GOT3 (cell line): Measurements from ENCODE around the gene CDH13.

Source experiments
- DNase-seq: peaks from one replicate; lab custom pipeline; 2025; ENCODE audit warnings: mixed read lengths; lab: John Stamatoyannopoulos, UW

The CDH13 gene

DNA sequence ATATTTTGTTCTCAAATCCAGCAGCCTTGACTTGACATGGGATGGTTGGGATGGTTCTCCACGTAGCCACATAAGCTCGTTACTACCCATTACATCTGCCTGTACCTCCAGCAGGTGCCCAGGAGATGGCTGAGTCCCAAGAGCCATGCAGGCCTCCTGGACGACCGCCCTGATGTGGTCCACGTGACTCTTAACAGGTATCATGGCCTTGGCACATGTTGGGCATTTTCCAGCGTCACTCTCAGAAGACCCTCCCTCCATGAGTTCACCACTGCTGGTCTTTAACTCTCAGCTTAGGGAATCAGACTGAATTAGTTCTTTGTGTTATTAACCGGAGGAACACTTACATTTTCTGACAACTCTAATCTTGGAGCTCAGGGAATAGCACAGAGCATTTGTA, 161.5 kb downstream of the CDH13 start:
- DNase-seq = no peak

DNA sequence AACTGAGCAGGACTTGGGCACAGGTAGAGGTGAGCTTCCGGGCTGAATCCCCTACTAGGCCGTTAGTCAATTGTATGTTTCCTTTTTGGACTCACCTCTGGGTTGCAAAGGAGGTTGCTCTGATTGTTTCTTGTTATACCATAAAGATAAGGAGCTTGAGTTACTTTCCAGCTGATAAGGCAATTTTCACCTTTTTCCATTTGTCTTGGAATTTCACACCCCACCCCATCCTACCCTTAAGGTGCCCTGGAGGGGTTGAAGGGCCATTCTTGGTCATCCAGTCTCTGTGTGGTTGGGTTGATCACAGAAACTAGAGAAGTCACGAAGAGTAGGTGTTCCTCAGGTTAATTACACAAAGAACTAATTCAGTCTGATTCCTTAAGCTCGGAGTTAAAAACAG, 162.2 kb downstream of the CDH13 start:
- DNase-seq = no peak

DNA sequence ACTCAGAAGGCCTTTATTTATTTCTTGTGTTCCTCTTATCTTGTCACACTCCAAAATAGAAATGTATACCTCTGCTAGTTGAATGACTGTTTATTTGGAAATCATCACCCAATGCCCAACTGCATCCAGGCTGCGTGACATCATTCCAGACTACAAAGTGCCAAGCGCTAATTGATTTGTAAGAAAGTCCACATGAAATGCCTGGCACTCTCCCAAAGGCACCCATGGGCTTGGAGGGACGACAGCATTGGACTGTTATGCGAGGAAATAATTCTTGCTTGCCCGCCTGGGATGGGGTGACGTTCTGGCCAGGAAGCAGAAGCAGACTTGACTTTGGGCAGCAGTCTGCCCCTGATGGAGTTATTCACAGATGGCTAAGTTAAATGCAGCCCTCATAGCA, 165.9 kb downstream of the CDH13 start:
- DNase-seq = no peak

DNA sequence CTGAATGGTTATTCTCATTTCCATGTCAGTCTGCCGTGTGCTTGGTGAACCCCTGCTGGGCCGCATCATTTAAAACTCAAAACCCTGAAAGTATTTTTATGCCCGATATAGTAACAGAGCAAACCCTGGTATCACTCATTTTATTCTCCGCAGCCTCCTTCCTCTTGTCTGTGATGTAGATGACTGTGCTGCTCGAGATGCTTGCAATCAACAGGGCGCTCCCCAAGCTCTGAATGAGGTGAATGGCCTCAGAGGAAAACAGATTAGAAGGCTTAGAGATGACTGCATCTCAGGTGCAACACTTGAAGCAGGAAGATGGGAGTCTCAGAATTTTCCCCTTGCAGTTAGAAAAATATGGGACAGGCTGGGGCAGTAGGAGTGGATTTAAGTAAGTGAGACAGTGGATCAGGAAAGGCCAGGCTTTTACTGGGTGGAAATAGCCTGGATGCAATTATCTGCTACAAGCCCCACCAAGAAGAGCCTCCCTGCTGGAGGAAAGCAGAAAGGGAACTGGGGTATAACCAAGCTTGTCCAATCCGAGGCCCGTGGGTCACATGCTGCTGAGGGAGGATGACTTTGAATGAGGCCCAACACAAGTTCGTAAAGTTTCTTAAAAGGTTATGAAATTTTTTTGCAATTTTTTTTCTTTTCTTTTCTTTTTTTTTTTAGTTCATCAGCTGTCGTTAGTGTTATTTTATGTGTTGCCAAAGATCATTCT, 166.9 kb downstream of the CDH13 start:
- DNase-seq = no peak

DNA sequence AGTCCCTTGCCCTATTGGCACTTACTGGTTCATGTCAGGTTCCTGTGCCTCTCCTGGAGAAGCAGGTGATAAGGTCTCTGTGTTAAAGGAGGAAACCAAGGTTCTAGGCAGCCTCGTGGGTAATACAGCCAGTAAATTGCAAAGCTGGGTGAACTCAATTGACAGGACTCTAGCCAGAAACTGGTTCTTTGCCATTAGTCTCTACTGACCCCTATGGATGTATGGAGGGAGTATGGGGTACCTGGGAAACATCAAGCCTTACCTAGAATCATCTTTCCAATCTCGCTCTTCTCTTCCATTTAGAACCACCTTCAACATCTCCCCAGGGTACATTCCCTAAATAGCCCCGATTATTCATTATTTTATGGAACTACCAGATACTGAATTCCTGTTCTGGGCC, 169.3 kb downstream of the CDH13 start:
- no peak for DNase-seq

DNA sequence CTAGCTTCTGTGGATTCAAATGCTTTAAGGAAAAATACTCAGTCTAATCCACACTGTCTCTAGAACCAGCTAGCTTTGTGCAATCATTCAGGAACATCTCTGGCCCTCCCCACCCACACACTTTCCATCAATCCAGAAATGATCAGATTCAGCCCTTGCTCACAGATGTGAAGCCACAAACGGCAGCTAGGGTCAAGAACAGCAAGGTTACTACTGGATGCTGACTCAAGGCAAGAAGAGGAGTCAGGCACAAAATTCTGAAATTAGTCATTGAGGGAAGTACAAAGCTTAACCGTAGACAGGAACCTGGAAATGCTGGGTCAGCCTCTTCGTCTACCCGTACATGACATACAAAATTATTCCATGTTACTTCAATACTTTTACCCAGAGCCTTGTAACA, 174.6 kb downstream of the CDH13 start:
- DNase-seq = no peak

DNA sequence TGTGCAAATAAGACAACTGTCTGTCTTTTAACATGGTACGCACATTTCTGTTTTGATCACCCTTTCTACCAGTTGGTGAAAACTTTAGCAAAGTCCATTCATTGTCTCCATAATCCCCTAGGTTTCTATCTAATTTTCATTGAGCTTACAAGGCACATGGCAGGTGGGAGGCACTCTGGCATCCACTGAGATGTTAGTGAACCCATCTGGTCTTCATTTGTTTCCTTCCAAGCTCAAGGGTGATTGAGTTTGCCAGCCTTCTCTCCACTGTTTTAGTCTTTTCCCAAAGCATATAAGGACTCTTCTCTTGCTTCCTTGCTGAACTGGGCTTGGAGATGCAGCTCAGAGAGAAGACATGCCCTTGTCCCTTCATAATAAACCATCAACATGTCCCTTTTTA, 179.1 kb downstream of the CDH13 start:
- DNase-seq = no peak

DNA sequence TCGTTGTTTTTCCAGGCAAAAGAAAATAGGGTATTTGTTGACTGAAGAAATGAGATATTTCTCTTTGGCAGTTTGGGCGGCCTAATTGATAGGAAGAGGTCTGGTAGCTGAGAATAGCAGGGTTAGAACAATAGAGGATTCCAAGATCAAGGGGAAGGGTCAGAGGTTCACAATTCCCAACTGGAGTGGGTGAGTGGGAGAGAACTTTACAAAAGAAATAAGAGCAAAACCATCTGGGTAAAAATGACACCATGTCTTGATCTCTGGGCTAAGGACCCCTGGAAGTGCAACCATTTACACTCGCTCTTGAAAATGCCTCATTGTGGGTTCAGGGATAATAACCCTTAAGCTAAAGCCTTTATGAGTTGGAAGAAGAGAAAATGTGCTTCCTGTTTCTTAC, 180.5 kb downstream of the CDH13 start:
- no peak for DNase-seq

DNA sequence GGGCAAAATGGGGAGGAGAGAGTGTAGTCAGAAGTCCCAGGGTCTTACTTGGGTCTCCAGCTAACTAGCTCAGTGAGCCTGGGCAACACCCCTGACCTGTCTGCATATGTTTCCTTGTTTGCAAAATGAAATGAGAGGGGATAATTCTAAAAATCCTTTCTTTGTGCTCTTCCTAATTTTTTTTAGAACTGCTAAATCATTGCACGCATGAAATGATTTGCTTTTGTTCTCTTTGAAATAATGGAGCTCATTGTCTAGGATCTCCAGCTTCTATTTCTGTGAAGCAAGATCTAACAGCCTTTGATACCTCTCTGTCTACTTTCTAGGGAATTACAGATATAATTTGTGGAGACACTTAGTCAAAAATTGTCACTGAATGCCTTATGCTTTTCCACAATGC, 181.3 kb downstream of the CDH13 start:
- no peak for DNase-seq

DNA sequence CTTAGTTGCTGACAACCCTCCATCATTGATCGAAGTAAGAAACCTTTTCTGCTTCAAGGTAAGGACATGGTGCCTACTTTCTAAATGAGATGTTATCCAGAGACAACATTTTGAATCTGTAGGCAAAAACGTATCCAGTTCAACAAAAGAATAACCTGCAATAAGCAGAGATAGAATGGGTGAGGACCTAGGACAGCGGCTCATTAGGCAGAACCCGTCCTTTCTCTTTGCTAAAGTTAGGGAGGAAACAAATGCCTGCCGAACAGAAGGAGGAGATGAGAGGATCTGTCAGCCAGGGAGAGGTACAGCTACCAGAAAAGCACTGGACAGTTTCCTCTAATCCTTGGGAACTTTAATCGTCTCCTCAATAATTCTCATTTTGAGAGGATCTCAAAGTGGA, 183.3 kb downstream of the CDH13 start:
- no peak for DNase-seq

DNA sequence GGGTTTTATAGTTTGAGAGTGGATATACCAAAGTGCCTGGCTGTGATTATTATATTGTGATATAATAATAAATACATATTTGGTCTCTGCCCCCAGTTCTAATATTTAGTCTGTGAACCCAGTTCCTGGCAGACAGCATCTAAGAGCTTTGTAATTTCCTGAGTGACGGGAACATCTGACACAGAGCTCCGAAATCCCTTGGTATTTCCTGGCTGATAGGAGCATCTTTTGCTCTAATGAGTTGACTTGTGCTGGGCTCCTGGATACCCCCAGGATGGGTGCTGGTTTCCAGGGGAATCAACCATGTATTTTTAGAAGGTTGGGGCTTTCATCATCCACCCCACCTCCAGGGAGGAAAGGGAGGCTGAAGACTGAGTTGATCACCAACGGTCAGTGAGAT, 187.3 kb downstream of the CDH13 start:
- no peak for DNase-seq

DNA sequence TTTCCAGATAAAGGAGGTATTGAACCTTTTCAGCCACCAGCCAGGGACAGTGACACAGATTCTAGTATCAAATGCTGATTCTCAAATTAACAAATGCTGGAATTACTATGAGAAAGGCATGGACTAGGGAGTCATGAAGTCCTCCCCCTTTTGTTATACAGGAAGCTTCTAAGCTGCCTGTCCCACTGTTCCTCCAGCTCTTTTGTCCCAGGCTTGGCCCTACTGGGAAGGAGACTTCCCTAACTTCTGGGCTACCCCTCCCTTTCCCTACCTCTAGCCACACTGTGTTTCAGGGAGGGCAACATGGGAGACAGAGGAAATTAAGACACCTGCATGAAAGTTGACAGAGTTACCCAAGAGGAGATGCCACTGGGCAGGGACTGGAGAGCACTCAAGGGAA, 192.5 kb downstream of the CDH13 start:
- DNase-seq = no peak

DNA sequence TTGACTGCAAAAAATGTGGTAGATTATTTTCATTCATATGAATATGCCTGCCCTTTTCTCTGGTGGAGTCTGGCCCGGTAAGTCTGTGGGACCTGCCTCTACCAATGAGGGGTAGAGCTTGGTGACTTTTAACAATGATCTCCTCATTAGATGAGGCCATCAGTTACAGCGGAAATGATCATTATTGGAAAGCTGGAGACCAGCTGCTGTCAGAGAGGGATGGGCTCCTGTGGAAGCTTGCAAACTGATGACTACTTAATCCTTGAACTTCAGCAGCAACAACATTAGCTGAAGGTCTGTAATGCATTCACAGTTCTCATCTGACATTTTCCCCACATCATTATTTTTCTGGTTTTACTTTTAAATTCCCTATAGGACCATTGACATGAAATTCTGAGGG, 194.1 kb downstream of the CDH13 start:
- no peak for DNase-seq

DNA sequence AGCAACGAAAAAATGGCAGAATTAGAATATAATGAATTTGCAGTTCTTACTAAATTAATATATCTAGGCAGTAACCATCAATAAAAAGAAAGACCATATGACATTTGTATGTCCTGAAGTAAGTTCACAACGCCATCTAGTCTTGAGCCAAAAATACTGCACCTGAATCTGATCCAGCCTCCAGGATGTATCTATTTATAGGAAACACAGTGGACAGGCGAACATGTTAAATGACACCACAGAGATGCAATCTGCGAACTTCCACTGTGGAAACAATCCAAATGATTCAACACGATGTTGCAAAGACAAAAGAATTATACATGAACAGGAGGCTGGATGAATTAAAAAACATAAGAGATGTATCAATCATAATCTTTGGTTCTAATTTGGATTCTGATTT, 197.6 kb downstream of the CDH13 start:
- no peak for DNase-seq

DNA sequence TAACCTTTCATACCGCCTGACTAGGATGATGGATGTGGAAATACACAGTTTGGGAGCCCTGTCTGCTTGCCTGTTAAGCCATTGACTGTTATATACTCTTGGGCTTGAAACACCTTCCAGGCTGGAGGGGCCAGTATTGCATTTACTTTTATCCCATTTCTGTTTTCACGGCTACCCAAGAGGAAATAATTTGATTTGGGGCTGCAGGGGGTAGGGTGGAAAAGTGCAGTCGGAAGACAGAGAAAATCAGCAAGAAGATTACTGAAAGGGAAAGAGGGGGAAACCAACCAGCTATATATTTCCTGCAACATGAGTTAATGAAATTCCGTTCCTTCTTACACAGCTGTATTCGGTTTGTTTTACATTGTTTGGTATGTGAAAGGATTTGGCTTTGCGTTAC, 202.5 kb downstream of the CDH13 start:
- no peak for DNase-seq

DNA sequence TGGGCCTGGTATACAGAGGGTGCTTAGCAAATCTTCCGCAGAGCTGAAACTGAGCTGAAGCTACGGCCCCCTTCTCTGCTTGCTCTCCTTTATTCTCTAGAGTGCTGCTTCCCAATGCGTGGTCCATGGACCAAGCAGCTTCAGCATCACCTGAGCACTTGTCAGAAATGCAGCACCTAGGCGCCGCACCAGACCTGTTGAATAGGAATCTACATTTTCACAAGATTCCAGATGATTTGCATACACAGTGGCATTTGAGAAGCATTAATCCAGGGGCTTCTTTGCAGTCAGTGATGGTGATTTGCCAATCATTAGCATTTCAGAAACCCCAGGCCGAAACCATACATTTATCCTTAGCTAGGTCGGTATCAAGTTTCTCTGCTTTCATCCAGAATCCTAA, 204.2 kb downstream of the CDH13 start:
- DNase-seq = no peak

DNA sequence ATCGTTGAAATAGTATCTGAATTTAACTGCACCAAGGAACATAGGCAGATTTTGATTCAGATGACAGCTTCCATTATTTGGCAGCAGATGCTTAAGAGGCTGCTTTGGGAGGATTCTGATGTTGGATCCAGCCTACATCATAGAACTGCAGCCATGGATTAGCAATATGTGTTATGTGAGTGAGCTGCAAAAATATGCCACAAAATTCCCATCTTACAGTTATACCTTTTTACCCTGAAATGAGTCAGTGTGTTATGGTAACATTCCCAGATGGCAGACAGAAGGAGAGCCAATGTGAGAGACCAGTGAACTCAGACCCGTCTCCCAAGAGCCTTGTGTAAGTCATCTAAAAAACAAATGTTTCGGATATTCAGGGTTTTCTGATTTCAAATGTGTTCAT, 206.1 kb downstream of the CDH13 start:
- no peak for DNase-seq

DNA sequence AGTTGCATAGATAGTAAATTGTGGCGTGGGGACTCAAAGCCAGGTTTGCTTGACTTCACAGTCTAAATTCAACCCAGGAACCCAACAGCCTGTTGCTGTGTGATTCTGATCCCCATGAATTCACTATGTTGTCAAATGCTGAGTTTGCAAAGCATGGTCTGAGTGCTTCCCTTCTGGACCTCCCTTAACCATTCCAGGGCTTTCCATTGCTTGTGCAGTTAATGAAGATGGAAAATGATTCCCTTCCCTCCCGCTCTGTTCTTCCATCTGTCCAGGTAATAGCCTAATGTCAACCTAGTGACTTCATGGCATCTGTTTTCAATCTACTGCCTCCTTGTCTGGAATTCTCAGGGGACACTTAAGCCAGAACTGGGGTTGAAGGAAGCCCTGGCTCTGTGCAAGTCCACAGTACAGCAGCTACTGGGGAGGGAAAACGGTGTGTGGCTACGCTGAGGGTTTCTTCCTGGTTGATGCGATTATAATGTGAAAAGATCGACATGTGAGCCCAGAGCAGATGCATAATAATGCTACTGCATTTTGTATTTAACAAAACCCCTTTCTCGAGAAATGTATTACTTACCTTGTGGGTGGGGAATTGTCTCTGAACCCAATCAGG, 206.7 kb downstream of the CDH13 start:
- no peak for DNase-seq

DNA sequence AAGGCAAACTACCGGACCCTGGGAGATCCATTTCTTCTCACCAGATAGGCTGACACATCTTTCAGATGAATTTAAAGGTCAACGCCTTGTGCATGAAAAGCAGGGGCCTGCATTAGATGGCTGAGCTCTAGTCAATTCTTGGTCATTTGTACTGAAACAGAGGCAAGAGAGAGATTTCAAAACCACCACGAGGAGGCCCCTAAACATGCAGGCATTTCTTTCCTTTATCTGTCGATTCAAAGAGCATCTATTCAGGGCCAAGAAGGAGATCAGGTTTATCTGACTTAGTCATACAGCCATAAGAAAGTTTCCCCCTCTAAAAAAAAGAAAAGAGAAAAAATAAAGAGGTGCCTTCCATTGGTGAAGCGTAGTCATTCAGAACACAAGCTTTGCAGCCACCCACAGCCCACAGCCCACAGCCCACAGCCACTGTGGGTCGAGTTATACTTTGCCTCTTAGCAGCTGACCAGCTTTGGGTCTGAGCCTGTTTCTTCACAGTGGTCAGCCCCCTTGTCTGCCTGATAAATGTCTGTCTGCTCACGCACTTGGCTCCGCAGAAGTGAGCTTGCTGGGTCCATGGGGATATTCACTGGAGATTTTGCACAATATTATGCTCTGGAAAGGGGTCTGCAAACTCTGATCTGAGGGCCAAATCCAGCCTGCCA, 207.5 kb downstream of the CDH13 start:
- DNase-seq = no peak

DNA sequence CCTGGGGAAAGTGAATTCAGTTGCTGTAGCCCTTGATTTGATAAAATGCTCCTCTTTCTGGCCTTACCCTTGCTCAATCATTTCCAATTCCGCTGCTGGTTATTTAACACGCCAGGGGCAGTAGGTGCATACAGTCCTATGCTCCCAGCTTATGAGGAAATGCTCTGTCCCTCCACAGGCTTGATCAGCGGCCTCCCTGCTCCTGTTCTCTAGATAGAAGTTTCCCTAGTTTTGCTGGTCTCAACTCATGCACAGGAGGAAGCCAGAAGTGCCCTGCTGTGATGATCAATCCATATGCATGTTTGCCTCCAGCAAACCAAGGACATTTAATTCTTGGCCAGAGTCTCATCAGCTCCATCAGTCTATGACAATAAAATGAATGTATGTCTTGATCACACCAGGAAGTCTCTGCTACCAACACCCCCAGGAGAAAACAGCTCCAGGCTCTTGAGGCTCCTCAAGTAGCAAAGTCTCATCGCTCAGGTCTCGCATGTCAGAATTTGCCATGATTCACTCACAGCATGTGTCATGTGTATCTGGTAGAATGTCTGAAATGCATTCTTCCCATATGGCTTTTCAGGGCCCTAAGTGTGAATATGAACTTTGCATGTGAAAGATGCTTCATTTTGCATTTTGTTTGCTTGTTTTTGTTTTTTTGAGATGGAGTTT, 208.9 kb downstream of the CDH13 start:
- no peak for DNase-seq

DNA sequence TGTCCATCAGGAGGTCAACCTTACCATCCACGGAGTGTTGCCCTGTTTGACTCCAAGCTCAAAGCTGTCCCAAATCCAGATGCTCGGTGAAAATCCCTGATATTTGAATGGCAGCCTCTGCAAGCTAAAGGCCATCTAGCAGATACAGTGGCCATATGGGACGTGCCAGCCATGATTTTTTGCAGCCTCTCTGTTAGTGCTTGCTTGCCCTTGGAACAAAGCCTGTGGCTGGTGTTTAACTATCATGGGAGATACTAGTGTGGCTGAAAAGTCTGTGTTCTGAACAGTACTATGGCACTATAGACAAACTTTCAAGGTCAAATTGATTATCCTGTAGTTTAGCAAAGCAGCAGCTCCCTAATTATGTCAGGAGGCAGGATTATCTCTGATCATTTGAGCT, 214.3 kb downstream of the CDH13 start:
- DNase-seq = no peak

DNA sequence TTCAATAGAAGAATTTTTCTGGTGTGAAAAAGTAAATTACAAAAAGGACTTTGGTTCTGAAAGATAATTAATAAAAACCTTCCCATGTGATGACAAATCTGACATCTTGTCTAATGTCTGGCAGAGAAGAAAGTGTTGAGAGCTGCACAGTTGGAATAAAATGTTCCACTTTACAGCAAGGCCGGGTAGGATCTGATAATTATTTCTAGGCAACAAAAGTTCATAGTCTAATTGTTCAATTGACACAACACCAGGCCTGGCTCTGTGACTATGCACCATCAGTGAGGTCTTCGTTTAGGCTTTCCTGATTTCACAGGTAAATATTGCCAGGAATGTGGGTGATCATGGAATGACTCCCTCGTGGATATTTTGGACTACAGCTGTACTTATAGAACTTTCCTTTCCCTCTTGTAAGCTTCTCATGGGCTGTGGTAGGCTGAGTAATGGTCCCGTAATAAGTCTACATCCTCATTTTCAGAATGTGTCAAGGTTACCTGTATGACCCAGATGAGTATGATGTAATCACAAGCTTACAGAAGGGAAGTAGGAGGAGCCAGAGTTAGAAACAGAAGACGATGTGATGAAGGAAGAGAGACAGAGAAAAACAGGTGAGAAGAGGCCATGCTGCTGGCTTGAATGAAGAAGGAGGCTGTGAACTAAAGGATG, 217.0 kb downstream of the CDH13 start:
- DNase-seq = no peak

DNA sequence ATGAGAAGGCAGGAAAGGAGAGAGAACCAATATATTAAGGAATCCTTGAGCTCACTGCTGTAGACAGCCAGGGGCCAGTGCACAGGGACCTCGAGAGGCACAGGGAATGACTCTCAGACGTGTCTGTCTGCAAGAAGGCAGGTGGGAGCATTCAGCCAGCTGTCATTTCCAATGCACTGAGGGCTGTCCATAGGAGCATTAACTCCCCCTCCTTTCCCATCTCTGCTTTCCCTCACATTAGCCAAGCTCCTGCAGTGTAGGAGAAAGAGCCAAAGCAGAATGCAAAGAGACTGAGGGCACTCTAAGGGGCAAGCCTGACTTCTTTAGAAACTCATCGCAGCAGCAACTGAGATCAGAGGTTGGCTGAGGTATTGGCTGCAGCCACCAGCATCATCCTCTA, 218.3 kb downstream of the CDH13 start:
- DNase-seq = no peak
